ENCODE results near the gene AP2B1.
"Not testable (repeated sequence)": the region's sequence is repeated elsewhere in the genome, so short reads cannot be mapped to it uniquely, and the experiment has no call there.

Gene AP2B1

DNA sequence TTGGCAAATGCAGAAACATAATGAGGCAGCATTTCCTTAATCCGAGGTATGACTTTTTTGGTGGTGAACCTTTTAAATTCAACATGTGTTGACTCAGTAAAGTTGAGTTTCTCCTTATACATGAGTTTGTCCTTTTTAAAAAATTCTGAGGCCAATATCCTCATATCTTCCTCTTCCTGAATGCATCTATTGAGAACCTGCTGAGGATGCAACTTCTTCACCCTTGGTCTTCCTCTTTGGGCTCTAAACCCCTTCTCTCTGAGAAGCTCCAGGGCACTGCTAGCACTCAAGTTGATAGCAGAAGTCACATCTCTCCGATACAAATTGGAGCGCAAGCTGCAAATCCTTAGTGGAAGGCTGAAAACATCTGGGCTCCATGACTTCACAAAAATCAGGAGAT, 29.8 kb upstream of the AP2B1 start:
- Histone ChIP-seq H3K4me1 (no peaks in the 10 kb centered on the region), H3K4me2 (ENCODE audit: low read length) (no peak overlapping the region), H2AFZ (no peak overlapping the region), H3K9me3 (ENCODE audit: control insufficient read depth, low read length) (no peaks in the 10 kb centered on the region), H3K36me3 (ENCODE audit: control insufficient read depth, insufficient read depth, low read length) (no peaks in the 10 kb centered on the region), H3K27ac (no peak overlapping the region), H3K4me3 (ENCODE audit: low read depth, low read length) (no peak overlapping the region), H3K9ac (no peak overlapping the region), H3K79me2 (no peaks in the 10 kb centered on the region), H3K27me3 (ENCODE audit: control insufficient read depth, insufficient read depth, low read length) (no peaks in the 10 kb centered on the region)
- TF ChIP-seq, protein P1, sequence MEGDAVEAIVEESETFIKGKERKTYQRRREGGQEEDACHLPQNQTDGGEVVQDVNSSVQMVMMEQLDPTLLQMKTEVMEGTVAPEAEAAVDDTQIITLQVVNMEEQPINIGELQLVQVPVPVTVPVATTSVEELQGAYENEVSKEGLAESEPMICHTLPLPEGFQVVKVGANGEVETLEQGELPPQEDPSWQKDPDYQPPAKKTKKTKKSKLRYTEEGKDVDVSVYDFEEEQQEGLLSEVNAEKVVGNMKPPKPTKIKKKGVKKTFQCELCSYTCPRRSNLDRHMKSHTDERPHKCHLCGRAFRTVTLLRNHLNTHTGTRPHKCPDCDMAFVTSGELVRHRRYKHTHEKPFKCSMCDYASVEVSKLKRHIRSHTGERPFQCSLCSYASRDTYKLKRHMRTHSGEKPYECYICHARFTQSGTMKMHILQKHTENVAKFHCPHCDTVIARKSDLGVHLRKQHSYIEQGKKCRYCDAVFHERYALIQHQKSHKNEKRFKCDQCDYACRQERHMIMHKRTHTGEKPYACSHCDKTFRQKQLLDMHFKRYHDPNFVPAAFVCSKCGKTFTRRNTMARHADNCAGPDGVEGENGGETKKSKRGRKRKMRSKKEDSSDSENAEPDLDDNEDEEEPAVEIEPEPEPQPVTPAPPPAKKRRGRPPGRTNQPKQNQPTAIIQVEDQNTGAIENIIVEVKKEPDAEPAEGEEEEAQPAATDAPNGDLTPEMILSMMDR (IDR thresholded peaks at IDR 0.05) = no peak

DNA sequence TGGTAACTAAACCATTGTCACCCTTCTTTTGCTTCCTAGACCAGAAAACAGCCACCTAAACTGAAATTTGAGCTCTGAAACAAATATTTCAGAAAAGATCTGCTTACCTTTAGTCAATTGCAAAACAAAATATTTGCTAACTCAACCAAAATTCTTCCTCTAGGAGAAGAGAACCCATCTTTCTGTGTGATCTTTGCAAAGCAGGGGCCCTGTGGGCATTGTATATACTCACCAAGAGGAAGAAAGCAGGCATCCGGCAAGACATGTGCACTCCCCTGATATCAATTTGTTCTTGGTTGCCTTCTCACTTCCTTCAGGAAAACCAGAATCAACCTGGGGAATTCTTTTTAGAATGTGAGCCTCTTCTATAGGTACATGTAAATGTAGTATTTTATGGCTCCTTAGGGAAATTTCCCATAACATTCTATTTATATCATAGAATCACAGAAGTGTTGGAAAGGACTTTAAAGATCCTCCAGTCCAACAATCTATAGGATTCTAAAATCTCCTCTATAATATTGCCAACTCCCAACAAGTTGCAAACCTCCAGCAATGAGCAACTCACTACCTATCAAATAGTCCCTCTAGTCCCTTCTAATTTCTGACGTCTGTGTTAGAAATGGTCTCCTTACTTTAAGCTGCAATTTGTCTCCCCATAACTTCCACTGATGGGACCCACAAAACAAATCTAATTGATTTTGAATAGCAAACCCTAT, 27.5 kb upstream of the AP2B1 start:
- H3K9ac ChIP-seq = no peak overlapping the region
- H3K79me2 ChIP-seq = no peaks in the 10 kb centered on the region
- no peak overlapping the region for H3K4me3 ChIP-seq (ENCODE audit: low read depth, low read length)
- H3K36me3 ChIP-seq (ENCODE audit: control insufficient read depth, insufficient read depth, low read length) = no peaks in the 10 kb centered on the region
- H3K27ac ChIP-seq = no peak overlapping the region
- H3K4me1 ChIP-seq = no peaks in the 10 kb centered on the region
- no peak overlapping the region for H3K4me2 ChIP-seq (ENCODE audit: low read length)
- H3K9me3 ChIP-seq (ENCODE audit: control insufficient read depth, low read length) = no peaks in the 10 kb centered on the region
- TF ChIP-seq, protein P1 (IDR thresholded peaks at IDR 0.05) = no peak
- no peak overlapping the region for H2AFZ ChIP-seq
- no peaks in the 10 kb centered on the region for H3K27me3 ChIP-seq (ENCODE audit: control insufficient read depth, insufficient read depth, low read length)

DNA sequence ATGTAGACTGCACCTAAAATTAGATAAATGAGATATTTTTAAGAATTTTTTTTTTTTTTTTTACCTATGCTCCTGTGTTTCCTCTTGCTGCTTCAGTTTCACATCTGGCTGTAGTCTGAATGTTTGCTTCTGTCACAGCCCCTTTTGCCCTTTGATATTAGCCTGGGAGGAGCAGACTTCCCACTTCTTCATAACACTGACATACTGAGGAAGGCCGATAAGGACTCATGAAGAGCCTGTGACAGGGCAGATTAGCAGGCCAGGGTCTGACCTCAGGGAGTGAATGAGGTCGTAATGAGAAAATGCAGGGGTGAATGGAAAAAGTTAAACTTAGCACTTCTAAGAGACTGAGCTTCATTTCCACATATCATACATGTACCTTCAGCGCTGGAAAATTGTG, 26.4 kb upstream of the AP2B1 start, which contains the start of gene SLFN14:
Gene SLFN14 (minus strand): TSS at position 117 of the 400 bp plus-strand sequence. CDS start 2,757 bp downstream, outside the sequence.
- Histone ChIP-seq H2AFZ (no peak within 1 kb of the TSS), H3K36me3 (ENCODE audit: control insufficient read depth, insufficient read depth, low read length) (no peaks in the 10 kb centered on the region), H3K27ac (no peak within 1 kb of the TSS)

DNA sequence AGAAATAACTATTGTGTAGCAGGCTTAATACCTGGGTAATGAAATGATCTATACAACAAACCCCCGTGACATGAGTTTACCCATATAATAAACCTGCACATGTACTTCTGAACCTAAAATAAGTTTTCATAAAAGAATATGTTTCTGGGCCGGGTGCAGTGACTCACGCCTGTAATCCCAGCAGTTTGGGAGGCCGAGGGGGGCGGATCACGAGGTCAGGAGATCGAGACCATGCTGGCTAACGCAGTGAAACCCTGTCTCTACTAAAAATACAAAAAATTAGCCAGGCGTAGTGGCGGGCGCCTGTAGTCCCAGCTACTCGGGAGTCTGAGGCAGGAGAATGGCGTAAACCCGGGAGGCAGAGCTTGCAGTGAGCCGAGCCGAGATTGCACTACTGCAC, 23.9 kb upstream of the AP2B1 start:
- not testable (repeated sequence) for H3K79me2 ChIP-seq; H3K9me3 ChIP-seq (ENCODE audit: control insufficient read depth, low read length); H3K36me3 ChIP-seq (ENCODE audit: control insufficient read depth, insufficient read depth, low read length); H3K4me1 ChIP-seq; H3K4me3 ChIP-seq (ENCODE audit: low read depth, low read length); H3K9ac ChIP-seq; H3K4me2 ChIP-seq (ENCODE audit: low read length); H2AFZ ChIP-seq; H3K27me3 ChIP-seq (ENCODE audit: control insufficient read depth, insufficient read depth, low read length); H3K27ac ChIP-seq

More for the DNA sequence above, 26.4 kb upstream of the AP2B1 start, which contains the start of gene SLFN14:
- Histone ChIP-seq H3K79me2 (no peaks in the 10 kb centered on the region), H3K9ac (no peak within 1 kb of the TSS), H3K4me3 (ENCODE audit: low read depth, low read length) (no peak within 1 kb of the TSS), H3K9me3 (ENCODE audit: control insufficient read depth, low read length) (no peaks in the 10 kb centered on the region), H3K4me2 (ENCODE audit: low read length) (no peak within 1 kb of the TSS), H3K4me1 (no peaks in the 10 kb centered on the region), H3K27me3 (ENCODE audit: control insufficient read depth, insufficient read depth, low read length) (no peaks in the 10 kb centered on the region)
- TF ChIP-seq, protein P1 (IDR thresholded peaks at IDR 0.05) = no peak

DNA sequence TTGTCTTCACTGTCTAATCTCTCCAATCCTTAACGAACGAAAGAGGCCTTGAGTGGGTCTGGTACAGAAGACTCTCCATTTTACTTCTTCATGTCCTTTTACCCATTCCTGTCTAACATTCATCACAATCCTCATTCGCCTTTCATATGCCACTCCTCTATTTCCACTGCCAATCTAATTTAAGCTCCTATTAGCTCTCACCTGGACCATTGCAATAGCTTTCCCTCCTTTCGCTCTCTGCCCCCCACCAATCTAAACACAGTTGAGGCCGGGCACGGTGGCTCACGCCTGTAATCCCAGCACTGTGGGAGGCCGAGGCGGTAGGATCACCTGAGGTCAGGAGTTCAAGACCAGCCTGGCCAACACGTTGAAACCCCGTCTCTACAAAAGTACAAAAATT, 20.2 kb upstream of the AP2B1 start:
- H3K4me3 ChIP-seq (ENCODE audit: low read depth, low read length) = no peak overlapping the region
- H3K9ac ChIP-seq = no peak overlapping the region
- no peaks in the 10 kb centered on the region for H3K9me3 ChIP-seq (ENCODE audit: control insufficient read depth, low read length)
- peaks cover 16% of the 10 kb centered on the region for H3K79me2 ChIP-seq
- H2AFZ ChIP-seq = peak overlapping the region; percentile 84
- H3K36me3 ChIP-seq (ENCODE audit: control insufficient read depth, insufficient read depth, low read length) = no peaks in the 10 kb centered on the region
- H3K27ac ChIP-seq = no peak overlapping the region
- peaks cover 11% of the 10 kb centered on the region for H3K4me1 ChIP-seq
- H3K4me2 ChIP-seq (ENCODE audit: low read length) = no peak overlapping the region
- no peaks in the 10 kb centered on the region for H3K27me3 ChIP-seq (ENCODE audit: control insufficient read depth, insufficient read depth, low read length)
- TF ChIP-seq, protein P1 (IDR thresholded peaks at IDR 0.05) = no peak

Measured in parathyroid adenoma (tissue), 2 donors.